ENCODE results near the gene GABRE.
A peak's percentile ranks its signal among the peaks of the same experiment; 100 is the strongest.

GABRE gene

DNA sequence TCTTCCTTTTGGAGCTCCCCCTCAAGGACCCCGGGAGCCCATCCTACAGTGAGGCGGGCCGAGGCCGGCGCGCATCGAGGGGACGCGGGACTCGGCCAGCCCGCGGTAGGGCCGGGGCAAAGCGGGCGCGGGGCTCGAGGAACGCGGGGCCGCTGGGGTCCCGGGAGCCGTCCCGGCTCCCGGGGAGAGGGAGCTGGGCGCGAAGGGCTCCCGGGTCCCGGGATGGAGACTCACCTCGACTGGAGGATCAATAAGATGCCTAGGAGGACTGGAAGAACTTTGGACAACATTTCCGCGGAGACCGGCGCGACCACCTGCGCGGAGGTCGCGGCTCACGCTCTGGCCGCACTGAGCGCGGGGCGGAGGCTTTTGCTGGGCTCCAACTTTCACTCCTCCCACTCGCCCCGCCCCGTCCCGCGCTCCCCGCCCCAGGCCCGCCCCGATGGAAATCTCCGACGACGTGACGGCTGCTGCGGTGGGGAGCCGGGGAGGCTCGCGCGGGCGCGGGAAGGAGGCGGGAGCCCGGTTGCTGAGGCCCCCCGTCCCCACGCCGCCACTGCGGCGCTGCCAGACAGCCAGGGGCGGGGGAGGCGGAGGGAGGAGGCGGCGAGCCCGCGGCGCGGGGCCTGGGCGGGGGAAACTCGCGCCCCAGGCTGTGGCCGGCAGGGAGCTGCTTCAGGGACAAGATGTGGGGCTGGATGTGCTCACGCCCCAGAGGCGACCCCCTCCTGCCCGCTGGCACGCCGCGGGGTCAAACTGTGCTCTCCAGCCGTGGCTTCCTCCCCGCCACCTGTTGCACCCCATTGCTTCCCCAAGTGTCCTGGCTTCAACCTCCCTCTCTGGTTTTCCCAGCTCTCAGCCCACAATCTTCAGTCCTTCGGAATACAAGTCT, at the start of gene GABRE:
TSS of gene GABRE (minus strand) at position 341 of the 892 bp plus-strand sequence. CDS start at position 290, 51 bp downstream.
- DNase-seq: peak; percentile 33

DNA sequence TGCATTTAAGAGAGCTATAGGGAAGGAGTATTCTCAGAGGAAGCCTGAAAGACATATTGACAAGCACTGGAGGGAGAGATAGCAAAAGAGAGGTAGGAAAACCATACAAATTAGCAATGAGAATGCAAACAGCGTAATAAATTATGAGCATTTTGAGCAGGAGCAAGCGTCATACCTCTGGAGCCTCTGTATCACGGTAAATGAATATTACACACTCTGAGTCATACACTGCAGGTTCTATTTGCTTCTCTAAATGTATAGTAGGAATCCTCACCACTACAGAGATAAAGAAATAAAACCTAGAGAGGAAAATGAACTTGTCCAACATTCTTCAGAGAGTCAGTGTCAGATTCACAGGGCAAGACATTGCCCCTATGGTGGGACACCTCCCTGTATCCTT, 46.4 kb upstream of the GABRE start:
- no peak for DNase-seq

DNA sequence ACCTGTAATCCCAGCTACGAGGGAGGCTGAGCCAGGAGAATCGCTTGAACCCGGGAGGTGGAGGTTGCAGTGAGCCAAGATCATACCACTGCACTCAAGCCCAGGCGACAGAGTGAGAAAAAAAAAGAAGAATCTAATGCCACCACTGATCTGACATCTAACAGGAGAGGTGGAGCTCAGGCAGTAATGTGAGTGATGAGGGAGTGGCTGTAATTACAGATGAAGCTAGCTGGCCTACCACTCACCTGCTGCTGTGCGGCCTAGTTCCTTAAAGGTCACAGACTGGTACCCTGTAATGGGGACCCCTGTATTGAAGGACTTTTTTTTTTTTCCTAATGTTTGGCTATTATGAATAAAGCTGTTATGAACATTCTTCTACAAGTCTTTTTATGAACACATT, 25.3 kb upstream of the GABRE start:
- no peak for DNase-seq

GRCh38 chrX:151997539-151997938, 23.1 kb upstream of the GABRE start:
- DNase-seq: no peak

DNA sequence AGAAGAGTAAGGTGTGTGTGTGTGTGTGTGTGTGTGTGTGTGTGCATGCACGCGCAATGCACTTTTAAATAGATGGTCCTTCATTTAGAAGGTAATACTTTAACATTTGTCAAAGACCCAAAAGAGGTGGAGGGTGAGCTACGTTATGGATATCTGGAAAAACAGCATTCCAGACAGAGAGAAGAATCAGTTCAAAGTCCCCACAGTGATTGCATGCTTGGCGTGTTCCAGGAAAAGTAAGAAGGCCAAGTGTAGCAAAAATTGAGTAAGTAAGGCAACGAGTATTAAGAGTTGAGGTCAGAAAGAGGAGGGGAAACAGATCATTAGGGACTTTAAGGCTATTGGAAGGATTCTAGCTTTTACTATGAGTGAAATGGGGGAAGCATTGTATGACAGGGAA, 21.9 kb upstream of the GABRE start:
- DNase-seq: no peak

DNA sequence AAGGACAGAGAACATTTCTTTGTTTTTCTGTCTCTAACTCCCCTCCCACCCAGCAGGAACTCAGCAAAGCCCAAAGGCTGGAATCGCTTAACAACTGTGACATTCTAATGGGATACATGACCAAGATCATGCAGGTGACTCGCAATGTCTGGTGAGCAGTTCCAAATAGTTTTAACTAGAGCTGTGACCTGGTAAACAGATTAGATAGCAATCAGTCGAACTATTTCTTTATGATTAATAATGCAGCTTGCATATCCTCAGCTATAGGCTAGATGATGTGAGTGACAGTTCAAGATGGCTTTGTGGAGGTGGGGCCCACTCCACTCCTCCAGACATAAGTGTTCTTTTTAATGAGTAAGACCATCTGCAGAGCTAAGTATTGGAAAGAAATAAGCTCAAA, 20.0 kb upstream of the GABRE start:
- no peak for DNase-seq

- no peak for DNase-seq
Observed at GRCh38 chrX:151988706-151989299, 14.3 kb upstream of the GABRE start.

DNA sequence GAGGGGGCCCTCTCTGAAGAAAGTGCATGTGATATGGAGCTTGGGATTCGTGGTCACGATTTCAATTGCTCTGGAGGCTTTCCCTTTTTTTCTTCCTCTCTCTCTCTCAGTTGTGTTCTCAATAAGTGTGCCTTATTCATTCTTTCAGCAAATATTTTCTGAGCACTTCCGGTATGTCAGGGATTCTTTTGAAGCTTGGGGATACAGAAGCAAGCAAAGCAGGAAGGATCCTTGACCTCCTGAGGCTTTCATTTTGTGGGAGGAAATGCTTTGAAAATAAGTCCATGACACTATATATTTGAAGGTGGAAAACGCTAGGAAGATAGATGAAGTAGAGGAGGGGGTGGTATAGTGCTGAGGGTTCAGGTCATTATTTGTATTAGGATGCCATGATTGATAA, 12.6 kb upstream of the GABRE start:
- no peak for DNase-seq

DNA sequence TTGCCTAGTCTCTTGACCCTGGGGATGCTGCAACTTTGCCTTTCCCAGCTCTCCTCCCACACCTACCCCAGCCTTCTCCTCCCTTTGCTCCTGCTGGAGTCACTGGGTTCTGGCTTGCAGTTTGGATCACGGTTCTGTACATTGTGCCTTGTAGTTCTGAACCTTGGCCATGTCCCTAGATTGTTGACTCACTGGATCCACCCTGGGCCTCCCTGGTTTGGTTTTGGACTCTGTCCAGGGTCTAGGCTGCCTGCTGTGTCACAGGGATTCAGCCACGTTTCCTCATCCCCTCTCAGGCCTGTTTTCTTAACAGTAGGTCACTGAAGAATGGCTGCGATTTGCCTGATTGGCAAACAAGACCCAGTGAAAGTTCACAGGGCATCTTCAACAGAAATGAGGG, 11.5 kb upstream of the GABRE start:
- no peak for DNase-seq

DNA sequence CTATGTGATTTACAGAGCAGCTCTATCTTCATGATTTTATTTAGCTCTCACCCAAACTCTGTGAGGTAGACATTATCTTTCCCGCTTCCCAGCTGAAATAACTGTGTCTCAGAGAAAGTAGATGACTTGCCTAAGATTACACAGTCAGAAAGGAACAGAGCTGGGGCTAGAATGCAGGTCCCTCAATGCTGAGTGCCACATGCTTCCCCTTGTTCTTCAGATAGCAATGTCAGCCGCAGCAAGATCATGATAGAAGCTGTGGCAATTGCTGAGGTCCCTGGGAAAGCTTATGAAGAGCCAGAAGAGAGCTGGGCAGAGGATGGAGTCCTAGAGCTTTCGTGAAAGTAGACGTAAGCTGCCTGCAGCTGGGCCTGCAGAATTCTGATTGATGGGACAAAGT, 11.1 kb upstream of the GABRE start:
- no peak for DNase-seq

DNA sequence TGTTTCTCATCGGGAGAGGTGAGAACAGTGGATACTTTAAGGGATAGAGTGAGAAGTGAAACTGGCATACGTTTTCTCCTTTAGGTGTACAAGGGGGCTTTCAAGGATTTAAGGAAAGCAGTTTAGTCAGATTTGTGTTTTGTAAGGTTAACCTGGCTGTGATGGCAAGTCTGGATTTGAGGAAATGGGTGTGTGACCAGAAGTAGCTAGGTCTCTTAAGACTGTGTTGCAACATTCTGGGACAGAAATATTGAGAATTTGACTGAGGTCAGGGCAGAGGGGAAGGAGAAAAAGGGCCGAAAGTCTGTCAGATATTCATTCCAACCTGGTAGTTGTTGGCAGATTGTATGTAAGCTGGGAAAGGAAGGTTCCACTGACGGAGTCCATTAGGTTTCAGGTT, 10.4 kb upstream of the GABRE start:
- no peak for DNase-seq

DNA sequence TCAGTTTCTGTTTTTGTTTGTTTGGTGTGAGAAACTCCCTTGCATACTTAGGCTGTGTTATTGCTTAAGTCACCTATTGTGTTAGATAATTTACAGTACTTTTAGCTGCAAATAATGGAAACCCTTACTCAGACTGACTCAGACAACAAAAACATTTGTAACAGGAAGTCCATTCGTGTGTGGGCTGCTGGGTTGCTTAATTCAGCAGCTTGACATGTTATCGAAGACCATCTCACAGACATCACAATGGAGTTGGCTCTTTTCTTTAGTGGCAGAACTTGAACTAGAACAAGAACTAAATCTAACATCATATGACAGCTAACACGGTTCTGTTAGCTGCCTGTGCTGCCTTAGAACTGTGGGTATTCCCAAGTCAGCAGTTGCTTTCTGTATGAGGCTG, 9.9 kb upstream of the GABRE start:
- no peak for DNase-seq

DNA sequence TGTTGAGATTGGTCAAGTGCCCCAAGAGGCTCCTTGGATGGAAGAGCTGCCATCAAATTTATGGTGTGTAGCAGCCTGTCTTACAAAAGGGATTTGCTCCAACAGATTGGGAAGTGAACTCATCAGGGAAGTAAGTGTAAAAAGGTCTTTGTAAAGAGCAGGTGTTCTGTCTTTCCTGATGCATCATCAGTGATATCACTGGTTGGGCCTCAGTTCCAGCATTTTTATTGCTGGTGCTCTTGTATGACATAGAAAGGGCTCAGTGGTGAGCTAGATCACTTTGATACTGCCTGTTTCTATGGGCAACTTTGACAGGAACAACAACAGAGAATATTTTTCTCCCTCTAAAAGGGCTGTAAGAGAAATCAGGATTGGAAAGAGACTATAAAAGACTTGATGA, 8.7 kb upstream of the GABRE start:
- DNase-seq: no peak

GRCh38 chrX:151982222-151982621, 7.7 kb upstream of the GABRE start:
- peak; percentile 7 for DNase-seq

DNA sequence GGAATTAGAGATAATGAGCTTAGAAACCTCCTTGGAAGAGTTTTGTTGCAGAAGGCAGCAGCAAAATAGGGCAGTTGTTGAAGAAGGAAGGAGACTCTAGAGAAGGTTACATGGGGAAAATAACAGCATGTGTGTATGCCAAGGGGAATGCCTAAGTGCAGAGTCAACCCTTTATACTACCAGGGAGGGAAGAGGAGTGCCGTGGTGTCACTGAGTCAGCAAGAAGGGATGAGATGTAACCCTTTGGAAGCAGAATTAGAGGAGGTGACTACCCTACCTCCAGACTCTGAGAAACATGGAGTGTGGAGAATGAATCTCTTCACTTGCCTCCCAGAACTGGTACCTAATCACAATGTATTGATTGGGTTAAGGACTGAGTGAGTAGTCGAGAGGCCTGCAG, 6.7 kb upstream of the GABRE start:
- no peak for DNase-seq

- no peak for DNase-seq
Observed at GRCh38 chrX:151977923-151978322, 3.4 kb upstream of the GABRE start.

DNA sequence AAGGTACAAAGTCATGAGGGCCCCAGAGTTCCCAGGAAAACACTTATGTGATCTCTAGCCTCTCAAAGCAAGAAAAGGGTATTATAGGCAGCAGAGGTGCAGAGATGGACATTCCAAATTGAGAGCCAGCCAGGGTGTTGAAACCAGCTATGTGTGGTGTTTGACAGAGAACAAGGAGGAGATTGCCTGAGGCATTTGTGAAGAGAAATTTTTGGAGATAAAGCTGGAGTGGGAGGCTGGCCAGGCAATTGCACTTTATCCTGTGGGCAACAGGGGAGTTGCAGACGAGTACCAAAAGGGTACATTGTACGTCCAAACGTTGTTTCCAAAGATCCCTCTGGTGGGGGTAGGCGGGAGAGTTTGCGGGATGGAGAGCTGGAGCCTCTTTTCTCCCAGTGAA, 2.5 kb upstream of the GABRE start:
- DNase-seq: no peak

DNA sequence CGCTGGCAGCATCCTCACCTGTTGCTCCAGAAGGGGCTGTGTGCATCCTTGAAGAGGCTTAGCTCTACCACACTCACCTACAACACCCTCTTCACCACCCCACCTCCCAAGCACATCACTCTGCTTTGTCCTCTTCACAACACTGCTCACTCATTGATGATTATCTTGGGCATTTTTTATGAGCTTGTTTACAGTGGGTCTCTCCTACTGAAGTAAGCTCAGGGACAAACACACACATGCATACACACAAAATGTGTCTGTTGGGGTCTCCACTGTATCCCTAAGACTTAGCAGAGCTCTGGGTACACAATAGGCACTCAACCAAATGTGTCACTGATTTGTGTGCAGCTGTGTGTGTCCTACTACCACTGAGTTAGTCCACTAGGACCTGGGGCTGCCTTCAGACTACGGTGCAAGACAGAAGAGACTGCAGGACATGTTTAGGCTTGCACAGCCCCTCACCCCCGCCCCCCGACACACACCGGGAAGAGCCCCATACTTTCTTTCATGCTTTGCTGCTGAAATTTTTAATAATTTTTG, 1.3 kb upstream of the GABRE start:
- no peak for DNase-seq

DNA sequence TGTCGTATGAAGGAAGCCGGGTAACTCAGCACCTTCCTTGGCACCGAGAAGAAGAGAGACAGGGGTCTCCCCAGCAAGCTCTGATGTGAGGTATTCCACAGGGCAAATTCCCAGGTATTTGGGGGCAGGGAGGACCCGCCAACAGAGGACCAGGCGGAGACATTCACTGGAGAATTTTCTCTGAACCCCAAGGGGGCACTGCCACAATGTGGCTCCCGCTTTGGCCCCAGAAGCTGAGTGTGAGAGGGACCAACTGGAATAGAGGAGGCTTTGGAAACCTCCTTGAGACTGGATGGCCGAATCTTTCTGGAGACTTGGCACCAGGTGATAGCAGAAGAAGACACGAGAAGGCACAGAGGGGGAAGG, 735 bp upstream of the GABRE start:
- DNase-seq: no peak

DNA sequence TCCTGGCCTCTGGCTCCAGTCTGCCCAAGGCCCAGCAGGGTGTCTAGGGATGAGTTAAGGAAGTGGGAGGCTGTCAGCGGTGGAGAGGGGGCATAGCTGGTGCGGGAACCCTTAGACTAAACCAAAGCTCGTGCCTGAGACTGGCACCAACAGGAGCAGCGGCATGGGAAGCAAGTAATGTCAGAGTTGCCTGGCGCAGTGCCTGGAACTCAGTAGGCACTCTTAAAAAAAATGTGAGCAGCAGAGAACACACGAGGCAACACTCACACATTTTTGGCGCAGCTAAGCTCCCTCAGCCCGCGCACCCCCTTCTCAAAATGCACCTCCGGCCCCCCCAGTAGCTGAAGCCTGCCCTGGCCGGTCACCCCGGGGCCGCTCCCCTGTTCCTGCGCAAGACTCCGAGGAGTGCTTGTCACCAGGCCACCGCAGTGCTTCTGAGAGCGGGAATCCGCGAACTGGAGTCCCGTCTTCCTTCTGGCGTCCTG, 583 bp downstream of the GABRE start:
- peak; percentile 7 for DNase-seq

DNA sequence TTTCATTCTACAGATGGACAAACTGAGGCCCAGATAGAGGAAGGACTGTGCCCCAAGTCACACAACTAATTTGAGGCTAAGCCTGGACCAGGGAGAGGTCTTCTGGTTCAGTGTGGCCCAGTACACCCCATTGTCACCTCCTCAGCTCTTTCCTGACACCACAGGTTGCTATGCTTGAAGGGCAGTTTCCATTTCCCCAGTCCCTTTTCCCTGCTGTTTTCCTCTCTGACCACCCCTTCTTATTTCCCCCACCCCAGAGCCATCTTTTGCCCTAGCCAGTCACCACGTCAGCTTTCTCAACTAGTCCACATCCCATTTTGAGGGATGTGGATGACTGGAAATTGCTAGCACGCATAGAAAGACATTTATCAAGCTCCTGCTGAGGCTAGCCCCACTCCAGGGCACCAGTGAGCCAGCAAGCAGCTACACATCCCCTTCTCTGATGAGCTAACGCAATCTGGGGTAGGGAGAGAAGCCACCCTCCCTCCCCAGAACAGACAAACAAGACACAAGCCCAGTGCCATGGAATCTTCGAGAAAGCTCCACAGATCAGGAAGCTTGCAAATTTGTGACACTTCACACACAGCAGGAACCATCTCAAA, 1.3 kb downstream of the GABRE start:
- DNase-seq: no peak

DNA sequence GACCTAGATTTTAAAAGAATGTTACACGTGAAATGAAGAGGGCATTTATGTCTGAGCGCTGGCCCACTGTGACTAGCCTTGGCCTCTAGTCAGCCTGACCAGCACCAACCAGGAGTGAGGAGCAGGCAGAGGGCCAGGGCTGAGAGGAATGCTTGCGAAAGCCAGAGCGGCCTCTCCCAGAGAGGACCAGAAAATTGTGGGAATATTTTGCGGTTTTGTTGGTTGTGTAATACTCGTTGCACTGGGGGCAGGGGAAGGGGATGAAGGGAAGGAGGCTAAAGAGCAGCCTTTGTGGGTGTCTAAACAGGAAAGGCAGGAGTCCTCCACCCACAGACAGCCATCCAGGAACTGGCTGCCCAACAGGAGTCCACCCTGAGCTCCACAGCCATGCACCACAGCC, 3.8 kb downstream of the GABRE start:
- no peak for DNase-seq

DNA sequence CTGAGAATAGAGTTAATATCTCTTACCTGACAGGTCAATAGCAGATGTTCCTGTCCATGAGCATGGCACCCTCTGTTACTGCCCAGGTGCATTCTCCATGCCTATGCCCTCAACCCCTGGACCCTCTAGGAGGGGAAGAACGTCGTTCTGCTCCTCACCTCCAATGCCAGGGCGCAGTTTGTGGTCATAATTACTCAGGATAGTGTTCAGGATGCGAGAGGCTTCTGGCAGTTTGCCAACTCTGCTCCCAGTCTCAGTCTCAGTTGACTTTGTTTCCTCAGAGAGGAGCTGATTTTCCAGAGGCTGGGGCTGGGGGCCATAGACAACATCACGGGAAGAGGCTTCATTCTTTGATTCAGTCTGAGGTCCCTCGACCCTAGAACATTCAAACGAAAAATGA, 4.4 kb downstream of the GABRE start:
- no peak for DNase-seq

- DNase-seq: no peak
Observed at GRCh38 chrX:151966236-151966635, 8.2 kb downstream of the GABRE start.
